GM12878 (cell line): ENCODE measurements around the gene SC5D. TPM values are rescaled to one million over a fixed set of nuclear protein-coding genes. Genes with fewer than 3 reads are reported as not detected.

Experiments
- ATAC-seq: fragments of 200-7000 bp; cut with Tn5 transposase; 3 replicates; pipeline ENCODE4 v1.9.1; 2020; ENCODE audit warnings: mild to moderate bottlenecking, moderate library complexity
- BruUV-seq: library from RNA; stranded (reverse); fragments of 400-500 nt; replicated peaks from 2 replicates; lab custom pipeline; 2021; lab: Mats Ljungman, UMichigan
- CTCF ChIA-PET: fragments of 300-600 bp; sonication (Branson Sonifier 250); formaldehyde crosslinking; extraction: SDS; loops from one replicate; lab custom pipeline; 2021; ENCODE audit warnings: inconsistent platforms; lab: Yijun Ruan, JAX
- POLR2A ChIA-PET: fragments of 350-600 bp; formaldehyde crosslinking; extraction: SDS; loops from one replicate; lab custom pipeline; 2021; ENCODE audit warnings: inconsistent platforms; lab: Charles Lee
- RAD21 ChIA-PET: fragments of 300-600 bp; sonication (Branson Sonifier 250); formaldehyde crosslinking; loops from one replicate; lab custom pipeline; 2023; ENCODE audit warnings: antibody characterized with exemption; ENCODE audit not compliant: unreplicated experiment; lab: Charles Lee
- SMC1A ChIA-PET: fragments of 300-600 bp; sonication (Branson Sonifier 250); formaldehyde crosslinking; loops from one replicate; lab custom pipeline; 2023; ENCODE audit not compliant: unreplicated experiment, uncharacterized antibody; lab: Charles Lee
- DNase-seq: peaks from one replicate; pipeline ENCODE4 v3.0.0-alpha.2; 2011; ENCODE audit warnings: low read depth, low spot score
- FAIRE-seq: peaks from 3 replicates; lab custom pipeline; 2011; peaks lifted over from hg19 to GRCh38; lab: Jason Lieb, UNC
- H2AFZ ChIP-seq: 2 replicates; pipeline ENCODE4 v1.6.0; 2011; ENCODE audit warnings: low read depth, low read length, control low read depth; ENCODE audit not compliant: control insufficient read depth
- H3K27ac ChIP-seq: 2 replicates; pipeline ENCODE4 v1.5.1; 2011; ENCODE audit warnings: control low read depth; ENCODE audit not compliant: control insufficient read depth, insufficient read depth
- H3K27me3 ChIP-seq, 2 experiments: replicated peaks in 1 of 2; 2 replicates each; pipeline versions ENCODE4 v1.6.0 to v1.6.1; 2011; ENCODE audit warnings: low read length in 1 of 2; ENCODE audit not compliant: control insufficient read depth in 2 of 2, insufficient read depth in 2 of 2
- H3K36me3 ChIP-seq, 2 experiments: 2 replicates each; pipeline ENCODE4 v1.5.1; 2011; ENCODE audit warnings: low read length in 1 of 2; ENCODE audit not compliant: control insufficient read depth in 2 of 2, insufficient read depth in 2 of 2
- H3K4me1 ChIP-seq: 2 replicates; pipeline ENCODE4 v1.6.1; 2011; ENCODE audit warnings: mild to moderate bottlenecking, low read length, moderate library complexity, mixed read lengths; ENCODE audit not compliant: control insufficient read depth, insufficient read depth
- H3K4me2 ChIP-seq: 2 replicates; pipeline ENCODE4 v1.6.0; 2011; ENCODE audit warnings: control low read depth; ENCODE audit not compliant: control insufficient read depth, insufficient read depth
- H3K4me3 ChIP-seq: fragments of 200-600 bp; sonication (generic); 2 replicates; pipeline ENCODE4 v1.5.1; 2016
- H3K79me2 ChIP-seq: 2 replicates; pipeline ENCODE4 v1.6.0; 2011; ENCODE audit warnings: low read length; ENCODE audit not compliant: control insufficient read depth, insufficient read depth
- H3K9ac ChIP-seq: 2 replicates; pipeline ENCODE4 v1.8.0; 2011; ENCODE audit warnings: low read length, control low read depth, mixed read lengths; ENCODE audit not compliant: control insufficient read depth, insufficient read depth
- H3K9me3 ChIP-seq: replicated peaks from 3 replicates; pipeline ENCODE4 v1.5.1; 2011; ENCODE audit warnings: mild to moderate bottlenecking, low read length; ENCODE audit not compliant: control insufficient read depth, insufficient read depth
- H4K20me1 ChIP-seq: 2 replicates; pipeline ENCODE4 v1.6.0; 2011; ENCODE audit not compliant: control insufficient read depth, insufficient read depth
- CREB1 ChIP-seq: IDR thresholded peaks from 2 replicates; pipeline ENCODE4 v1.6.1; 2012; ENCODE audit warnings: low read depth, mild to moderate bottlenecking, inconsistent platforms
- CUX1 ChIP-seq: IDR thresholded peaks from 2 replicates; pipeline ENCODE4 v1.6.1; 2012; ENCODE audit warnings: improper control_type of control experiment, low read depth, low read length; ENCODE audit not compliant: insufficient replicate concordance
- EGR1 ChIP-seq, 2 experiments: IDR thresholded peaks; 1 replicate in 1 of 2; 2 replicates in 1 of 2; pipeline ENCODE4 v1.6.1; 2011 to 2012; ENCODE audit warnings: low read depth in 2 of 2, low read length in 2 of 2, borderline replicate concordance in 1 of 2, mild to moderate bottlenecking in 1 of 2, moderate library complexity in 1 of 2
- HDAC2 ChIP-seq: fragments of 200-600 bp; sonication (generic); IDR thresholded peaks from 2 replicates; pipeline ENCODE4 v1.6.1; 2017
- IKZF1 ChIP-seq: fragments of 450-650 bp; conservative IDR thresholded peaks from 2 replicates; pipeline ENCODE4 v1.6.1; 2017; ENCODE audit warnings: antibody characterized with exemption, mild to moderate bottlenecking
- KLF5 ChIP-seq: fragments of 450-650 bp; IDR thresholded peaks from 2 replicates; pipeline ENCODE4 v1.6.1; 2014; ENCODE audit warnings: mild to moderate bottlenecking; ENCODE audit not compliant: partially characterized antibody
- NFIC ChIP-seq: IDR thresholded peaks from 2 replicates; pipeline ENCODE4 v1.6.1; 2012; ENCODE audit warnings: low read depth, mild to moderate bottlenecking, inconsistent platforms, low read length, moderate library complexity
- NR2F1 ChIP-seq: fragments of 450-650 bp; conservative IDR thresholded peaks from 2 replicates; pipeline ENCODE4 v1.6.1; 2017; ENCODE audit warnings: mild to moderate bottlenecking
- RAD21 ChIP-seq: IDR thresholded peaks from 2 replicates; pipeline ENCODE4 v1.6.1; 2011; ENCODE audit warnings: mild to moderate bottlenecking, low read depth, low read length, moderate library complexity; ENCODE audit not compliant: insufficient read depth
- SPI1 ChIP-seq: IDR thresholded peaks from 2 replicates; pipeline ENCODE4 v1.6.1; 2011; ENCODE audit warnings: low read depth, mild to moderate bottlenecking, low read length, moderate library complexity, borderline replicate concordance; ENCODE audit not compliant: insufficient read depth
- TCF3 ChIP-seq: IDR thresholded peaks from 2 replicates; pipeline ENCODE4 v1.6.1; 2012; ENCODE audit warnings: low read depth, mild to moderate bottlenecking, low read length, borderline replicate concordance; ENCODE audit not compliant: insufficient read depth
- WGBS: methylation state at CpG from one replicate; pipeline ENCODE4 v1.1.6; 2016; ENCODE audit warnings: low lambda C conversion rate; ENCODE audit not compliant: insufficient replicate concordance, insufficient coverage; ENCODE audit errors: missing lambda C conversion rate; 5-methylcytosine and 5-hydroxymethylcytosine counted together
- in situ Hi-C: fragments of 300-500 bp; cut with MboI; formaldehyde crosslinking; loops from 9 replicates; pipeline ENCODE4 v1.14.3; 2018; ENCODE audit warnings: mixed read lengths
- intact Hi-C: fragments of 100-400 bp; cut with micrococcal nuclease; formaldehyde crosslinking; loops from one replicate; pipeline ENCODE4 v1.14.2; 2022; ENCODE audit not compliant: unreplicated experiment
- polyA plus RNA-seq, 11 experiments: library from polyadenylated mRNA; depleted of rRNA in 4 of 11; unstranded in 6 of 11; stranded (reverse) in 5 of 11; fragments of >200 nt; fragmentation: Nextera tagmentation in 4 of 11; fragmentation: Illumina TruSeq in 1 of 11; extraction: Ambion mirVana in 4 of 11; extraction: Trizol in 1 of 11; gene quantifications; 1 replicate in 1 of 11; 2 replicates in 10 of 11; pipeline versions ENCODE4 v1.2.1 to v1.2.3, GENCODE V29; 2011 to 2016; ENCODE audit warnings: inconsistent platforms in 2 of 11, missing spikeins in 2 of 11, low read depth in 1 of 11
- total RNA-seq, 4 experiments: library from RNA; depleted of rRNA in 3 of 4; stranded (reverse); fragments of >200 nt in 3 of 4; fragmentation: Illumina TruSeq in 1 of 4; extraction: Trizol in 1 of 4; gene quantifications; 2 replicates each; pipeline versions ENCODE4 v1.2.1 to v1.2.3, GENCODE V29; 2013 to 2021

SC5D gene
- total and polyA plus RNA-seq, 10 of the 15 experiments (the other 5 are each of a cell fraction or from before 2014, with no cell fraction given), result 23.7 to 134 (median 30.8) TPM

- Histone ChIP-seq H3K27me3 (no peaks in the 10 kb centered on the region), H3K79me2 (no peaks in the 10 kb centered on the region), H3K27ac (no peak overlapping the region), H3K36me3 (peaks cover 1 to 12% of the 10 kb centered on the region in 2 experiments; a peak in 3 of 4 replicates), H3K4me2 (no peak overlapping the region), H4K20me1 (no peaks in the 10 kb centered on the region), H3K9me3 (no peaks in the 10 kb centered on the region), H3K4me1 (peaks cover 14% of the 10 kb centered on the region), H3K4me3 (no peak overlapping the region), H3K9ac (no peak overlapping the region), H2AFZ (no peak overlapping the region)
- BruUV-seq, result no TSS peak
- CTCF ChIA-PET, result interaction anchor here (0.7 kb wide), 1 partner anchor 8 kb away, joined by 3 read pairs; no protein-coding TSS in a partner anchor
- FAIRE-seq, result no peak
- SMC1A ChIA-PET, result interaction anchor here (0.7 to 3.2 kb wide), 11 partner anchors 9 to 282 kb away, joined by 3 to 11 read pairs (median 4); no protein-coding TSS in a partner anchor
- in situ Hi-C loops (no loop called here), intact Hi-C loops (no loop called here)
- 97% methylated on average over 3 of the region's 3 CpGs for WGBS
- no peak for ATAC-seq
- DNase-seq, result no peak
- TF ChIP-seq HDAC2, result no peak
- POLR2A ChIA-PET, result interaction anchor here (0.6 to 1.2 kb wide), 2 partner anchors 16 to 24 kb away, joined by 4 to 5 read pairs; partner anchors contain the start of gene SC5D
- RAD21 ChIA-PET, result interaction anchor here (0.7 to 1.1 kb wide), 3 partner anchors 8 to 16 kb away, joined by 3 to 6 read pairs (median 4); partner anchors contain the start of gene SC5D
These were observed 16.2 kb downstream of the SC5D start for GRCh38 chr11:121308816-121309215.

DNA sequence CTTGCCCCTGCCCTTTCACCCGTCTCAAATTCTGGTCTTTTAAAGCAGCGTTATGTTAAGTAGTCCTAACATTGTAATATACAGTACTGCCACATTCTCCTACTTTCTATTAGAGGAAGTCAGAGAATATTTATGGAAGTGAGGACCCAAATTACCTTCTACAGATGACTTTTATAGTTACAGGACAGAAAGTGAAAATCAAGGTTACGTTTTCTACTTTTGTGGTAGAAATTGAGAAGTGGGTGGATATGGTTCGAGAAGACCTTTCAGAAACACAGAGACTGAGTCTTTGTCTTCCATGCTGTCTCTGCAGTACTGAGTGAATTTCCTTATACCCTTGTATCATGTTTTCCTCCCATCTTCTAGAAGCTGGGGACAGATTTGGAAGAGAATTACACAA, 17.1 kb downstream of the SC5D start:
- in situ Hi-C loops (no loop called here), intact Hi-C loops (no loop called here)
- WGBS, result 0% methylated on average over 4 of the region's 4 CpGs
- Histone ChIP-seq H3K27ac (peak overlapping the region; percentile 49), H3K4me1 (peaks cover 14% of the 10 kb centered on the region), H3K79me2 (no peaks in the 10 kb centered on the region), H2AFZ (no peak overlapping the region), H3K9ac (no peak overlapping the region), H3K27me3 (no peaks in the 10 kb centered on the region), H4K20me1 (no peaks in the 10 kb centered on the region), H3K36me3 (peaks cover 1 to 12% of the 10 kb centered on the region in 2 experiments; a peak in 3 of 4 replicates), H3K4me3 (peak overlapping the region; percentile 51; the same call in 1 of the 2 replicates), H3K4me2 (peak overlapping the region; percentile 64), H3K9me3 (no peaks in the 10 kb centered on the region)
- FAIRE-seq, result peak; percentile 91
- POLR2A ChIA-PET, result interaction anchor here (0.6 to 1.2 kb wide), 2 partner anchors 17 to 23 kb away, joined by 4 to 5 read pairs; partner anchors contain the start of gene SC5D
- CTCF ChIA-PET, result interaction anchor here (1.1 kb wide), 1 partner anchor 381 kb away, joined by 3 read pairs; no protein-coding TSS in a partner anchor
- RAD21 ChIA-PET, result interaction anchor here (0.6 to 1.1 kb wide), 3 partner anchors 9 to 597 kb away, joined by 3 to 4 read pairs (median 3); partner anchors contain the start of gene SC5D
- DNase-seq, result no peak
- SMC1A ChIA-PET, result interaction anchor here (0.8 to 3.2 kb wide), 8 partner anchors 10 to 1648 kb away, joined by 3 to 11 read pairs (median 4); no protein-coding TSS in a partner anchor
- ATAC-seq, result peak; percentile 96
- BruUV-seq, result no TSS peak
- no peak for TF ChIP-seq CUX1
- peak; percentile 81 for TF ChIP-seq NFIC
- TF ChIP-seq RAD21, result no peak
- TF ChIP-seq SPI1, result peak; percentile 63
- TF ChIP-seq IKZF1, result peak; percentile 61; the same call in 1 of the 2 replicates
- no peak for TF ChIP-seq TCF3
- TF ChIP-seq CREB1, result peak; percentile 20; the same call in 1 of the 2 replicates
- no peak for TF ChIP-seq NR2F1
- no peak for TF ChIP-seq KLF5
- peak in 1 of 2 experiments; percentile 13; a peak in 1 of 3 replicates for TF ChIP-seq EGR1 (IDR thresholded peaks at IDR 0.05; ENCODE audit: borderline replicate concordance in 1 of 2, low read depth in 2 of 2, low read length in 2 of 2)
